GM21360 (cell line): ENCODE data around the gene CNPY4.
A peak's percentile ranks its signal among the peaks of the same experiment; 100 is the strongest.
"Not testable (repeated sequence)": the region's sequence is repeated elsewhere in the genome, so short reads cannot be mapped to it uniquely, and the experiment has no call there.

Source experiments
- ATAC-seq: cut with Tn5 transposase; IDR thresholded peaks from one replicate; pipeline ENCODE4 v1.9.1; 2021; ENCODE audit warnings: mild to moderate bottlenecking, moderate library complexity; ENCODE audit not compliant: unreplicated experiment

CNPY4 gene

GRCh38 chr7:100118388-100119071 is 904 bp upstream of the CNPY4 start:
- ATAC-seq, result no peak

- ATAC-seq, result peak; percentile 31
Measured at GRCh38 chr7:100119970-100120732, 717 bp downstream of the CNPY4 start.

- ATAC-seq, result no peak
Measured at GRCh38 chr7:100120733-100121036, 1.3 kb downstream of the CNPY4 start.

- no peak for ATAC-seq
Measured at GRCh38 chr7:100122067-100122466, 2.6 kb downstream of the CNPY4 start.

GRCh38 chr7:100122568-100122967 is 3.1 kb downstream of the CNPY4 start:
- ATAC-seq, result no peak

- no peak for ATAC-seq
Measured at GRCh38 chr7:100124301-100125230, 5.1 kb downstream of the CNPY4 start.

GRCh38 chr7:100126239-100126930 is 7.0 kb downstream of the CNPY4 start:
- ATAC-seq, result no peak

- no peak for ATAC-seq
Measured at GRCh38 chr7:100126931-100127865, 7.8 kb downstream of the CNPY4 start, which contains the start of gene MBLAC1. Gene MBLAC1, plus strand, starts transcription at chr7:100126967. Its CDS starts 429 bp downstream, at chr7:100127396.

- ATAC-seq, result no peak
Measured at GRCh38 chr7:100127866-100128636, 8.6 kb downstream of the CNPY4 start.

GRCh38 chr7:100128637-100128963 is 9.2 kb downstream of the CNPY4 start:
- ATAC-seq, result no peak

GRCh38 chr7:100130220-100130607 is 10.8 kb downstream of the CNPY4 start:
- ATAC-seq, result not testable (repeated sequence)

GRCh38 chr7:100130608-100131453 is 11.4 kb downstream of the CNPY4 start:
- no peak for ATAC-seq

- ATAC-seq, result no peak
Measured at GRCh38 chr7:100132126-100132525, 12.7 kb downstream of the CNPY4 start.

- ATAC-seq, result no peak
Measured at GRCh38 chr7:100132697-100133151, 13.3 kb downstream of the CNPY4 start.

- no peak for ATAC-seq
Measured at GRCh38 chr7:100137851-100138760, 18.7 kb downstream of the CNPY4 start.

GRCh38 chr7:100141555-100141949 is 22.1 kb downstream of the CNPY4 start:
- ATAC-seq, result no peak

- no peak for ATAC-seq
Measured at GRCh38 chr7:100142461-100142860, 23.0 kb downstream of the CNPY4 start.
